ENCODE data around the gene ITIH1. TPM values are rescaled to one million over a fixed set of nuclear protein-coding genes. Genes with fewer than 3 reads are reported as not detected.

ITIH1 gene
- total RNA-seq, 1 donor from 2014 or later, result not detected

DNA sequence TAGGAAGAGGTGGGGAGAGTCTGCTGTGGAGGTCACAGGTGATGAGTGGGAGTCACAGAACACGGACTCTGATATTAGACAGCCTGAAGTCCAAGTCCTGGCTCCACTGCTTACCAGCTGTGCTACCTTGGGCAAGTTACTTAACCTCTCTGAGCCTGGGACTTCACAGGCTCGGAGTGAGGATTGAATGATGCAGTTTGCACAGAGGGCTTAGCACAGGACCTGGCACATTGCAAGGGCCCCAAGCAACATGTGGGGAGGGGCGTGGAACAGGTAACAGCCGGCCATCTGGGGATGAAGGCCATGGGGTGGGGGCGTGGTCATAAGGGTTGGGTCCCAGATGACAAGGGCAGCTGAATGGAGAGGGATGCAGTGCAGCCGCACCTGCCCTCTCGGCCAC lies 12.9 kb downstream of the ITIH1 start:
- no peak overlapping the region for H3K27ac Mint-ChIP-seq (ENCODE audit: unreplicated experiment)
- no peak for DNase-seq (ENCODE audit: low spot score)
- no peak overlapping the region for H3K4me3 Mint-ChIP-seq (ENCODE audit: unreplicated experiment)
- no peaks in the 10 kb centered on the region for H3K36me3 Mint-ChIP-seq (ENCODE audit: low read depth, unreplicated experiment)
- no peaks in the 10 kb centered on the region for H3K9me3 Mint-ChIP-seq (ENCODE audit: unreplicated experiment)
- H3K27me3 Mint-ChIP-seq (ENCODE audit: unreplicated experiment), result peaks cover 6% of the 10 kb centered on the region
- H3K4me1 Mint-ChIP-seq (ENCODE audit: unreplicated experiment), result peaks cover 2% of the 10 kb centered on the region
- TF ChIP-seq, protein P1, sequence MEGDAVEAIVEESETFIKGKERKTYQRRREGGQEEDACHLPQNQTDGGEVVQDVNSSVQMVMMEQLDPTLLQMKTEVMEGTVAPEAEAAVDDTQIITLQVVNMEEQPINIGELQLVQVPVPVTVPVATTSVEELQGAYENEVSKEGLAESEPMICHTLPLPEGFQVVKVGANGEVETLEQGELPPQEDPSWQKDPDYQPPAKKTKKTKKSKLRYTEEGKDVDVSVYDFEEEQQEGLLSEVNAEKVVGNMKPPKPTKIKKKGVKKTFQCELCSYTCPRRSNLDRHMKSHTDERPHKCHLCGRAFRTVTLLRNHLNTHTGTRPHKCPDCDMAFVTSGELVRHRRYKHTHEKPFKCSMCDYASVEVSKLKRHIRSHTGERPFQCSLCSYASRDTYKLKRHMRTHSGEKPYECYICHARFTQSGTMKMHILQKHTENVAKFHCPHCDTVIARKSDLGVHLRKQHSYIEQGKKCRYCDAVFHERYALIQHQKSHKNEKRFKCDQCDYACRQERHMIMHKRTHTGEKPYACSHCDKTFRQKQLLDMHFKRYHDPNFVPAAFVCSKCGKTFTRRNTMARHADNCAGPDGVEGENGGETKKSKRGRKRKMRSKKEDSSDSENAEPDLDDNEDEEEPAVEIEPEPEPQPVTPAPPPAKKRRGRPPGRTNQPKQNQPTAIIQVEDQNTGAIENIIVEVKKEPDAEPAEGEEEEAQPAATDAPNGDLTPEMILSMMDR (IDR thresholded peaks at IDR 0.05; ENCODE audit: unreplicated experiment), result no peak

DNA sequence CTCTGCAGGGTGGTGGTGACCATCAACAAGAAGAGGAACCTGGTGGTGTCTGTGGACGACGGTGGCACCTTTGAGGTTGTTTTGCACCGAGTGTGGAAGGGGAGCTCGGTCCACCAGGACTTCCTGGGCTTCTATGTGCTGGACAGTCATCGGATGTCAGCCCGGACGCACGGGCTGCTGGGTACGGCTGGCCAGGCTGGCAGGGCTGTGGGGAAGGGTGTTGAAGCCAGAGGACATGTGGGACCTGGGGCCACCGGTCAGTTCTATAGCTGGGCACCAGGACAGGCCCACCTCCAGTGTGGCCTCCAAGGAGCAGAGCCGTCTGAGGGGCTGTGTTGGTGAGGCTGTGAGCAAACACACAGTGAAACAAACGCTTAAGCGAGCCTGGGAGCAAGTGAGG lies 13.3 kb downstream of the ITIH1 start:
- H3K36me3 Mint-ChIP-seq (ENCODE audit: low read depth, unreplicated experiment), result no peaks in the 10 kb centered on the region
- H3K27me3 Mint-ChIP-seq (ENCODE audit: unreplicated experiment), result peaks cover 6% of the 10 kb centered on the region
- H3K4me1 Mint-ChIP-seq (ENCODE audit: unreplicated experiment), result peaks cover 3% of the 10 kb centered on the region
- no peaks in the 10 kb centered on the region for H3K9me3 Mint-ChIP-seq (ENCODE audit: unreplicated experiment)
- no peak overlapping the region for H3K27ac Mint-ChIP-seq (ENCODE audit: unreplicated experiment)
- TF ChIP-seq, protein P1 (IDR thresholded peaks at IDR 0.05; ENCODE audit: unreplicated experiment), result no peak
- no peak for DNase-seq (ENCODE audit: low spot score)
- H3K4me3 Mint-ChIP-seq (ENCODE audit: unreplicated experiment), result no peak overlapping the region

DNA sequence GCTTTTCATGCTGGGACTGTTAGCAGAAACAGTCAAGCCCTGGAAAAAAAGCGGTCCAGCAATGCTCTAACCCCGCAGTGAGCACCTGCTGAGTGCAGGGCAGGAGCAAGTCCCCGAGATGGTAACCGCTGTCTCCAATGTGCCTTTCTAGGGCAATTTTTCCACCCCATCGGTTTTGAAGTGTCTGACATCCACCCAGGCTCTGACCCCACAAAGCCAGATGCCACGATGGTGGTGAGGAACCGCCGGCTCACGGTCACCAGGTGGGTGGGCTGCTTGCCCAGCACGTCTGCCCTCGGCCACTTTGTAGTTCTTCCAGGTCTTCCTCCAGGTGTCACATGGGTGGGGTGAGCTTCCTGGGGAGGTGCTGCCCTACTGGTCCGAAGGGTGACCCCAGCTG lies 14.0 kb downstream of the ITIH1 start:
- Mint-ChIP-seq H3K9me3 (ENCODE audit: unreplicated experiment) (no peaks in the 10 kb centered on the region), H3K4me1 (ENCODE audit: unreplicated experiment) (peaks cover 7% of the 10 kb centered on the region), H3K36me3 (ENCODE audit: low read depth, unreplicated experiment) (no peaks in the 10 kb centered on the region), H3K27ac (ENCODE audit: unreplicated experiment) (no peak overlapping the region), H3K27me3 (ENCODE audit: unreplicated experiment) (peaks cover 6% of the 10 kb centered on the region), H3K4me3 (ENCODE audit: unreplicated experiment) (no peak overlapping the region)
- TF ChIP-seq, protein P1 (IDR thresholded peaks at IDR 0.05; ENCODE audit: unreplicated experiment), result no peak
- DNase-seq (ENCODE audit: low spot score), result no peak

DNA sequence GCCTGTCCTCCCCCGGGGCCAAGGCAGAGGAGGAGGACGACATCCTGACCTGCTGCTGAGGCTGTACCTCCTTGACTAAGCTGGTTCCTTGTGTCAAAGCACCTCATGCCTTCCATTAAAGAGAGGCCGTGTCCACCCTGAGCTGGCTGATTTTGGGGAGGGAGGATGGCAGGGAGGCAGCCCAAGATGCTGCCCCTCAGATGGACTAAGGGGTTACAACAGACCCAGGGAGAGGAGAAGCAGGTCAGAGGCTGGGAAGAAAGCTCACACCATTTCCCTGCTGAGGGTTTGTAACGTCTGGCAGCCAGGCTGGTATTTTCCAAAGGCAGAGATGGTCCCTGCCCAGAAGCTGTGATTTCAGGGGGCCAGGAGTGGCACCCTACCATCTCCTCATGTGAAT lies 14.5 kb downstream of the ITIH1 start:
- Mint-ChIP-seq H3K4me1 (ENCODE audit: unreplicated experiment) (peaks cover 7% of the 10 kb centered on the region), H3K27ac (ENCODE audit: unreplicated experiment) (no peak overlapping the region), H3K9me3 (ENCODE audit: unreplicated experiment) (no peaks in the 10 kb centered on the region), H3K36me3 (ENCODE audit: low read depth, unreplicated experiment) (no peaks in the 10 kb centered on the region), H3K4me3 (ENCODE audit: unreplicated experiment) (no peak overlapping the region), H3K27me3 (ENCODE audit: unreplicated experiment) (peaks cover 8% of the 10 kb centered on the region)
- TF ChIP-seq, protein P1 (IDR thresholded peaks at IDR 0.05; ENCODE audit: unreplicated experiment), result no peak
- DNase-seq (ENCODE audit: low spot score), result no peak

DNA sequence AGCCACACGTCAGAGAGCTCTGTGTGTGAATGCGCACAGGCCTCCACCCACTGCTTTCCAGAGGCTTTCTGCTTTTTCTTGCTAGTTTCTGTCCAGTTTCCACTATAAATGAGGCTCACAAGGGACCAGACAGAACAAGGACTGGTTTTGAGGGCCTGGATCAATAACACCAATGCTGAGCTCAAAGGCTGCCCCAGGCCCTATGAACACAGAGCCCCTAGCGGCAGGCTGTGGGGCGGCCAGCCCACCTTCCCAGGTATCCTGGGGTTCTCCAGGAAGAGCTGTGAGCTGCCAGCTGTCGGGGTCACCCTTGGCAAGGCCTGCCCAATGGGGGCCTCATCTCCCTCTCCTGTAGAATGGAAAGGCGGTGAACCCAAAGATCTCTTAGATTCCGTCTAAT lies 15.0 kb downstream of the ITIH1 start:
- Mint-ChIP-seq H3K27ac (ENCODE audit: unreplicated experiment) (no peak overlapping the region), H3K27me3 (ENCODE audit: unreplicated experiment) (peaks cover 8% of the 10 kb centered on the region), H3K36me3 (ENCODE audit: low read depth, unreplicated experiment) (no peaks in the 10 kb centered on the region), H3K4me1 (ENCODE audit: unreplicated experiment) (peaks cover 7% of the 10 kb centered on the region), H3K9me3 (ENCODE audit: unreplicated experiment) (no peaks in the 10 kb centered on the region), H3K4me3 (ENCODE audit: unreplicated experiment) (no peak overlapping the region)
- TF ChIP-seq, protein P1 (IDR thresholded peaks at IDR 0.05; ENCODE audit: unreplicated experiment), result peak; percentile 26
- peak; percentile 27 for DNase-seq (ENCODE audit: low spot score)
